GM19043 (cell line): ENCODE measurements around the gene MTX3.

Experiments
- ATAC-seq: cut with Tn5 transposase; IDR thresholded peaks from one replicate; pipeline ENCODE4 v1.9.1; 2021; ENCODE audit warnings: low read depth; ENCODE audit not compliant: unreplicated experiment

Gene MTX3

DNA sequence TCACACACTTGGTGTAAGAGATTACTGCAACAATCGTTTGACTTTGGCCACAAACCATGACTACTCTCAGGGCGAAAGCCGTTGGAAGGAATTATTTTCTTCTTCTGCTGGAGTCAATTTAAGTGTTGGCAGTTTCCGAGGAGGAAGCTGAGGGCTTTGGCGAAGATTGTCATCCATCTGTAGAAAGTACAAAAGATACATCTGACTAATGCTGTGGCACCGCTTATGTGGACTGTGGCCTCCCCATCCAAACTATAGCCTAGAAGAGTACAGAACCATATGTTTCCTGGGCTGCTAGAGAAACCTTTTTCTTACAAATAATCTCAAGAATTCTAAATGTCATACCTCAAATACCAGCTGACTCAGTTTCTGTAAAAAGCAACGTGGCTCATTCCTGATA, 7.4 kb downstream of the MTX3 start:
- no peak for ATAC-seq

DNA sequence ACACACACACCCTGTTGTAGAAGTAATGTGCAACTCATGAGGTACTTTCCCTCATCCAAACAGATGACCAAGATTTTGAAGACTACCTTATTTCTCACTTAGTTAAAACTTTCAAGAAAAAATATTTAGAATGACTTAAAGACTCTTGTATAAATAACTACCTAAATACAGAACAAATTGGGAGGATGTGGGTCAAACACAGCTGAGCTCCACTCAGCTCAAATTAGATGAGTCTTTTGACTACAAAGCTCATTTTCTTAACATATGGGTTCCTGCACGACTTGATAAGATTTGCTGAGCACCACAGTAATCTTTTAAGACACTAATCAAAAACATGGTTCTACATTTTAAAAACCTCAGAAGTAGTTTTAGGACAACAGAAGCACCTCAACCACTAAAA, 8.9 kb downstream of the MTX3 start:
- no peak for ATAC-seq

DNA sequence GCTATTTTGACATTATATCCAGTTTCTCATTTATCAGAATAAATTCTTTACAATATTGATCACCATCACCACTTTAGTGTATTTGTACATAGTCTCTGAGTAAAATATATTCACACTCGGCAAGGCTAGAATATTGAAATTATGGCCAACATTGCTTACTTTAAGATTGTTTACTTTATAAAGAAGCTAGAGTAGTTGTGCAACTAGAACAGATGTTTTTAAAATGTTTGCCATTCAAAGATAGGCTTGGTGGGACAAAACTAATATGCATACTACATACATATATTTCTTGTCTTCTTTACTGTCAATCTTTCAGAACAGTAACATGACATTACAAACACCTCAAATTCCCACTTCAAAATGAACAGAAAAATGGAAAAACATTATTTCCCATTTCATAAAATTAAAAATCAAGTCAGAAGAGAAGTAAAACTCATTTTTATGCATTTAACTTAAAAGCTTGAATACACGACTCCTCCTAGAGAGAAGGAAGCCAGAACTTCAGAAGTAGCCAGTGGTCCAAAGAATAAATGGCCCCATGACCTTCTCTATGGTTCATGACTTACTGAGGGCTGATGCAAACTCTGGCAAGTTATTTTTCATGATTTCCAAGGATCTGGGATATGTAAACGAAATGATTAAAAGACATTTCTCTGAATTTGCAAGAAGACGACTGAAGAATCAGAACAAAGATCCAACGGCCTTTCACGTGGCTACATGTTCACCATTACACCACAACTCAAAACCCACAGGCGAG, 14.1 kb downstream of the MTX3 start:
- ATAC-seq, result no peak

- ATAC-seq, result no peak
These were observed 15.6 kb downstream of the MTX3 start for GRCh38 chr5:79975422-79975821.

- ATAC-seq, result no peak
These were observed 16.2 kb downstream of the MTX3 start for GRCh38 chr5:79974886-79975285.

DNA sequence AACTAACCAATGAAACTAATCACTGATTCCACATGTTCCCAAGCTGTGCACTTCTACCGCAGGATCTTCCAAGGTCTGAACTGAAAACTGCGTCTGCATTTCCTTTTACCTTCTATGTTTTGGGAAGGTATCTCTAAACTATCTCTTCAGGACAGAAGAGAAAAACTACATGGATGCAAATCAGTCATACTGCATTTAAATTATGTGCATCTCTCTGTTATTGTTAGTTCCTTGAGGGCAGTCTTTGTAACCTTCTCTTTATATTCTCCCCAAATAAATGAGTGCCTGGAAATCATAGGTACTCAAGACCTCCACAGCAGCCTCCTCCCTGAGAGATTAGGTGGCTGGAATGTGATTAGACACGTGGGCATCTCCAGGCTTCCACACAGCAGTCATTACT, 17.1 kb downstream of the MTX3 start:
- ATAC-seq, result no peak

DNA sequence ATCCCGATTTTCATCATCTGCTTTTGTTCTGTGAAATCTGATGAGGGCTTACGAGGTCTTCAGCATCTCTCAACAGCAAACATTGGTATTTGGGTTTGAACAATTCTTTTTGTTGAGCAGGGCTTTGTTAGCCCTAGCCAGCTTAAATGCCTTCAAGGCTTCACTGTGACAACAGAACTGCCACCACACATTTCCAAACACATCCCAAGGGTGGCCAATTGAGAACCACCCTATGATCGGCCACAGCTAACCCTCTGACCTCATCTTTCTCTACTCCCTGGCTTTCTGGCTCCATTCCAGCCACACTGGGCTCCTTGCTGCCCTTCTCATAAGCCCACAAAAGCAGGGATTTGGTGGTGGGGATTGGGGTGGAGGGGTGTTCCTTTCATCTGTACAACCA, 17.6 kb downstream of the MTX3 start:
- no peak for ATAC-seq

- ATAC-seq, result no peak
These were observed 19.9 kb downstream of the MTX3 start for GRCh38 chr5:79971156-79971555.

DNA sequence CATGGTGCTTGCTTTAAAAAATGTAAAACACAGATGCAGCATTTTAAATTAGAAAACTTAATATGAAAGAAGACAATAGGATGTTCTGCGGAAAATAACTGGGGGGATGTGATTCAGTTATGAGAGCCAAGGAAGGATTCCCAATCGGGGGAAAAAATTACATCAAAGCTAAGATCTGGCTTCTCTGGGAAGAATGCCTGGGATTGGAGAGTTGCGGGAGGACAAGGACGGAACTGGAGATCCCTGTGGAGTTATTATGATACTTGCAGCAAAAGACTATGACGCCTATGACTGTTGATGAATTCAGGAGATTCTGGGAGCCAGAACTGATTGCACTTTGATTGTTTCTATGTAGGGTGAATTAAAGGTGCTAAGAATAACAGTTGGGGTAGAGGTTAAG, 24.6 kb downstream of the MTX3 start:
- ATAC-seq, result no peak

GRCh38 chr5:79964136-79964535, 26.9 kb downstream of the MTX3 start:
- ATAC-seq, result no peak

GRCh38 chr5:79963261-79964061, 27.6 kb downstream of the MTX3 start:
- ATAC-seq, result no peak

DNA sequence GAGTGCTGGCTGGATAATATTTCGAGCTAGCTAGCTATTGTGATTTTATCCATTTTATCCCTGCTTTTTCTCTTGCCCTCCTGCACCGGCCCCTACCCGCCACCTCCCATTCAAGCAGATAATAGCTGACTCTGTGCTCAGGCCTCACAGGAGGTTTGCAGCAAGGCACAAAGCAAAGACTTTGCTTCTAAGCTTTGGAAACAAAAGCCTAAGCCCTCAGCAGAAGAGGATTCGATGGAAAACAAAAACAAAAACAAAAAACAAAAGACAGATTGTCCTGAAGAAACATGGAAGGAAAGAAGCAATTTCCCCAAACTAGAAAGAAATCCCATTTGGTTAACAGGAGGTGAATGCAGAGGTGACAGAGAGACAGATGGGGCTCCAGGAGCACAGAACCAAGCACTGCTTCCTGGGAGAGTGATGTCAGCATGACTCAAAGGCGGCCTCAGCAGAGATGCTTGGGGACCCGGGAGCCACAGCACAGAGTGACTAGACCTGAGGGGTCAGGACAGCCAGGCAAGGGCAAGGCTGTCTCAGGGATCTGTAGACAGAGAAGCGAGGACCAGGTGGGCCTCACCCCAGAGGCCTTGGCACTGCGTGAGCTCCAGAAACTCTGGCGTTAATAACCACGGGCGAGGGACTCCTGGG, 28.4 kb downstream of the MTX3 start:
- no peak for ATAC-seq

- ATAC-seq, result no peak
These were observed 29.1 kb downstream of the MTX3 start for GRCh38 chr5:79961716-79962574.

- no peak for ATAC-seq
These were observed 31.7 kb downstream of the MTX3 start for GRCh38 chr5:79959407-79959806.

GRCh38 chr5:79955941-79956670, 35.0 kb downstream of the MTX3 start:
- no peak for ATAC-seq

- no peak for ATAC-seq
These were observed 35.6 kb downstream of the MTX3 start for GRCh38 chr5:79955356-79955895.

DNA sequence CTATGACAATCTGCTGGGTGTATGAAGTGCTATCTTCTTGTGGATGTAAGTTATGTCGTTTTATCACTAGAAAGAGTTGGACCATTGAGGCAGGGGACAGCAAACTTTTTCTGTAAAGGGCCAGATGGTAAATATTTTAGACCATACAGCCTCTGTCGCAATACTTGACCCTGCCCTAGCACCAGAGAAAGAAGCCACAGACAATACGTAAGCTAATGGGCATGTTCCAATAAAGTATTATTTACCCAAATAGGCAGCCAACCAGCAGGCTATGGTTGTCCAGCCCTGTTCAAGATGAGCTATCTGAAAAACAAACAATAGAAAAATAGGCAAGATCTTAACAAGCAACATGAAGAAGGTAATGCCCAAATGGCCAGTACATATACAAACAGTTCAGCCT, 36.4 kb downstream of the MTX3 start:
- no peak for ATAC-seq

GRCh38 chr5:79947567-79947966, 43.5 kb downstream of the MTX3 start:
- no peak for ATAC-seq

DNA sequence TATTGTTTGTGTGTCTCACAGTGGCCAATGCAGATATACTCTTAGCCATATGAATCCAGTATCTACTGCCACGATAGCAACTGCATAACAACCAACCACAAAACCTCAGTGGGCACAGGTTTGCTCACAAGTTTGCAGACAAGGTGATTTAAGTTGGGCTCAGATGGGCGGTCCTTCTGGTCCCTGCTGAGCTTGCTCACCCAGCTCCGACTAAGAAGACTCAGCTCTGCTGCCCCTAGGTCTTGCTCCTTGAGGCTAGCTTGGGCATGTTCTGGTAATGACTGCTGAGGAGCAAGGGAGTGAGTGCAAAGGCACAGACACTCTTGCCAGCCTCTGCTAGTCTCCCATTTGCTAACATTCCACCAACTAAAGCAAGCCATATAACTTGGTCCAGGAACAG, 52.6 kb downstream of the MTX3 start:
- no peak for ATAC-seq
